Kidney capillary endothelial cell (primary cell): ENCODE measurements around the gene MEI4.
"Not testable (repeated sequence)": the region's sequence is repeated elsewhere in the genome, so short reads cannot be mapped to it uniquely, and the experiment has no call there.

Experiments
- DNase-seq: peaks from one replicate; pipeline ENCODE4 v3.0.0-alpha.2; 2018; ENCODE audit warnings: low spot score

Gene MEI4

GRCh38 chr6:77652739-77653138, at the start of gene MEI4:
Gene MEI4, plus strand, starts transcription at chr6:77653039. Its CDS starts 37,633 bp downstream, at chr6:77690672.
- DNase-seq, result no peak

- no peak for DNase-seq
Measured at GRCh38 chr6:77604476-77604875, 48.4 kb upstream of the MEI4 start.

- DNase-seq, result no peak
Measured at GRCh38 chr6:77607004-77607403, 45.8 kb upstream of the MEI4 start.

- DNase-seq, result no peak
Measured at GRCh38 chr6:77609106-77609505, 43.7 kb upstream of the MEI4 start.

GRCh38 chr6:77619114-77619513, 33.7 kb upstream of the MEI4 start:
- no peak for DNase-seq

- no peak for DNase-seq
Measured at GRCh38 chr6:77620278-77620882, 32.5 kb upstream of the MEI4 start.

GRCh38 chr6:77624515-77624914, 28.3 kb upstream of the MEI4 start:
- no peak for DNase-seq

- no peak for DNase-seq
Measured at GRCh38 chr6:77626426-77626825, 26.4 kb upstream of the MEI4 start.

- DNase-seq, result no peak
Measured at GRCh38 chr6:77630014-77630413, 22.8 kb upstream of the MEI4 start.

GRCh38 chr6:77633471-77633870, 19.4 kb upstream of the MEI4 start:
- no peak for DNase-seq

- DNase-seq, result no peak
Measured at GRCh38 chr6:77633993-77634715, 18.7 kb upstream of the MEI4 start.

- no peak for DNase-seq
Measured at GRCh38 chr6:77638129-77638830, 14.6 kb upstream of the MEI4 start.

- DNase-seq, result no peak
Measured at GRCh38 chr6:77644102-77644705, 8.6 kb upstream of the MEI4 start.

GRCh38 chr6:77650098-77650663, 2.7 kb upstream of the MEI4 start:
- no peak for DNase-seq

- DNase-seq, result no peak
Measured at GRCh38 chr6:77653816-77654215, 977 bp downstream of the MEI4 start.

GRCh38 chr6:77655035-77655434, 2.2 kb downstream of the MEI4 start:
- DNase-seq, result not testable (repeated sequence)

- no peak for DNase-seq
Measured at GRCh38 chr6:77656999-77657764, 4.3 kb downstream of the MEI4 start.

- no peak for DNase-seq
Measured at GRCh38 chr6:77666340-77666739, 13.5 kb downstream of the MEI4 start.

- DNase-seq, result no peak
Measured at GRCh38 chr6:77666846-77667245, 14.0 kb downstream of the MEI4 start.

- no peak for DNase-seq
Measured at GRCh38 chr6:77669913-77670312, 17.1 kb downstream of the MEI4 start.

- no peak for DNase-seq
Measured at GRCh38 chr6:77674211-77674610, 21.4 kb downstream of the MEI4 start.

GRCh38 chr6:77678048-77678447, 25.2 kb downstream of the MEI4 start:
- no peak for DNase-seq
